Colonic mucosa (tissue), 4 donors: ENCODE measurements around the gene FRYL. TPM values are rescaled to one million over a fixed set of nuclear protein-coding genes. Genes with fewer than 3 reads are reported as not detected.
"Not testable (repeated sequence)": the region's sequence is repeated elsewhere in the genome, so short reads cannot be mapped to it uniquely, and the experiment has no call there.

Experiments
- DNase-seq: peaks from one replicate; pipeline ENCODE4 v3.0.0-alpha.2; 2020
- H3K27ac ChIP-seq: fragments of 200-600 bp; one replicate; pipeline ENCODE4 v1.8.0; 2021
- H3K27me3 ChIP-seq: fragments of 200-600 bp; one replicate; pipeline ENCODE4 v1.8.0; 2021
- H3K36me3 ChIP-seq: fragments of 200-600 bp; one replicate; pipeline ENCODE4 v1.8.0; 2021
- H3K4me1 ChIP-seq: fragments of 200-600 bp; one replicate; pipeline ENCODE4 v1.8.0; 2021; ENCODE audit warnings: mild to moderate bottlenecking
- H3K4me3 ChIP-seq: fragments of 200-600 bp; one replicate; pipeline ENCODE4 v1.8.0; 2021
- H3K9ac ChIP-seq, 2 donors: one replicate each; pipeline ENCODE4 v1.7.0; 2013; ENCODE audit warnings: control low read depth in 2 of 2, low read depth in 2 of 2, low read length in 2 of 2
- H3K9me3 ChIP-seq: fragments of 200-600 bp; one replicate; pipeline ENCODE4 v1.8.0; 2021
- intact Hi-C: fragments of 100-400 bp; cut with DNase I; formaldehyde crosslinking; loops from one replicate; pipeline ENCODE4 v1.14.1; 2022
- total RNA-seq, 2 donors: library from RNA; stranded (reverse); fragmentation: NEBNext Ultra II Directional in 1 of 2; extraction: Animal tissue kit (Norgen Biotek cat#: 25700) in 1 of 2; gene quantifications; one replicate each; pipeline ENCODE4 v1.2.1, GENCODE V29; 2021
- TF ChIP-seq, protein P1 (sequence below): fragments of 200-600 bp; IDR thresholded peaks from one replicate; pipeline ENCODE4 v1.8.0; 2022; ENCODE audit warnings: antibody characterized with exemption, mild to moderate bottlenecking
- donor health status: healthy.
- donor health status: DM: no; HTN: no; CAD: no.
- donor health status: DM: no; HTN: no; CAD: no.

Gene FRYL
- total RNA-seq, 2 donors from 2014 or later = 193 to 292 TPM

DNA sequence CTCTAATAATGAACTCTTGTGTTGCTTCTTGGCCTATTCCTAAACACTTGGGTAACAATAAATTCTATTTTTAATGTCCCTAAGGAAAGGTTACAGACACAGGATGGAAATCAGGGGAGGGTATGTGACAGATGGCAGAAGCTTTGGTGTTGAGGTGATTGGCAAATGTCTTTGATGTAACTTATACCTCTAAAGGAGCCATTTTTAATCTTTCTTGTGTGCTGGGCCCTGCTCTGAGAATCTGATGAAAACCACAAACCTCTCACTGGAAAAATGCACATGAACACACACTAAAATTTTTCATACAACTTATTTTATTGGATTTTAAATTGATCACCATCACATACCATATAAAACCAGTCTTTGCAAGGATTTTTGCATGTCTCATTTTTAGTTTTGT is 17.7 kb downstream of the FRYL start:
- no peaks in the 10 kb centered on the region for H3K27me3 ChIP-seq
- H3K9ac ChIP-seq = no peak overlapping the region
- H3K27ac ChIP-seq = no peak overlapping the region
- H3K4me1 ChIP-seq = peaks cover 5% of the 10 kb centered on the region
- intact Hi-C loops = no loop called here
- TF ChIP-seq, protein P1, sequence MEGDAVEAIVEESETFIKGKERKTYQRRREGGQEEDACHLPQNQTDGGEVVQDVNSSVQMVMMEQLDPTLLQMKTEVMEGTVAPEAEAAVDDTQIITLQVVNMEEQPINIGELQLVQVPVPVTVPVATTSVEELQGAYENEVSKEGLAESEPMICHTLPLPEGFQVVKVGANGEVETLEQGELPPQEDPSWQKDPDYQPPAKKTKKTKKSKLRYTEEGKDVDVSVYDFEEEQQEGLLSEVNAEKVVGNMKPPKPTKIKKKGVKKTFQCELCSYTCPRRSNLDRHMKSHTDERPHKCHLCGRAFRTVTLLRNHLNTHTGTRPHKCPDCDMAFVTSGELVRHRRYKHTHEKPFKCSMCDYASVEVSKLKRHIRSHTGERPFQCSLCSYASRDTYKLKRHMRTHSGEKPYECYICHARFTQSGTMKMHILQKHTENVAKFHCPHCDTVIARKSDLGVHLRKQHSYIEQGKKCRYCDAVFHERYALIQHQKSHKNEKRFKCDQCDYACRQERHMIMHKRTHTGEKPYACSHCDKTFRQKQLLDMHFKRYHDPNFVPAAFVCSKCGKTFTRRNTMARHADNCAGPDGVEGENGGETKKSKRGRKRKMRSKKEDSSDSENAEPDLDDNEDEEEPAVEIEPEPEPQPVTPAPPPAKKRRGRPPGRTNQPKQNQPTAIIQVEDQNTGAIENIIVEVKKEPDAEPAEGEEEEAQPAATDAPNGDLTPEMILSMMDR = no peak
- no peaks in the 10 kb centered on the region for H3K9me3 ChIP-seq
- no peak overlapping the region for H3K4me3 ChIP-seq
- no peak for DNase-seq
- no peaks in the 10 kb centered on the region for H3K36me3 ChIP-seq

DNA sequence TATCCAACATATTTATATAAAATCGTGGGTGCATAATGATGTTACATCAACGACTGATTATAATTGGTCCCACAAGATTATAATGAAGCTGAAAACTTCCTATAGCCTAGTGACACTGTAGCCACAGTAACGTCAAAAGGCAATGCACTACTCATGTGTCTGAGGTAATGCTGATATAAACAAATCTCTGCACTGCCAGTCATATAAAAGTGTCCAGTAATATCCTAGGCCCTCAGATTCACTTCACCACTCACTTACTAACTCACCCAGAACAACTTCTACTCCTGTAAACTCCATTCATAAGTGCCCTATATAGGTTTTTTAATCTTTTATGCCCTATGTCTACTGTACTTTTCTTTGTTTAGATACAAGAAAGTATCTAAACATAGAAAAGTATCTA is 18.8 kb downstream of the FRYL start:
- no peaks in the 10 kb centered on the region for H3K36me3 ChIP-seq
- intact Hi-C loops = no loop called here
- H3K4me3 ChIP-seq = no peak overlapping the region
- TF ChIP-seq, protein P1 = no peak
- H3K9ac ChIP-seq = no peak overlapping the region
- no peaks in the 10 kb centered on the region for H3K27me3 ChIP-seq
- H3K27ac ChIP-seq = no peak overlapping the region
- no peak for DNase-seq
- H3K4me1 ChIP-seq = peaks cover 5% of the 10 kb centered on the region
- H3K9me3 ChIP-seq = no peaks in the 10 kb centered on the region

DNA sequence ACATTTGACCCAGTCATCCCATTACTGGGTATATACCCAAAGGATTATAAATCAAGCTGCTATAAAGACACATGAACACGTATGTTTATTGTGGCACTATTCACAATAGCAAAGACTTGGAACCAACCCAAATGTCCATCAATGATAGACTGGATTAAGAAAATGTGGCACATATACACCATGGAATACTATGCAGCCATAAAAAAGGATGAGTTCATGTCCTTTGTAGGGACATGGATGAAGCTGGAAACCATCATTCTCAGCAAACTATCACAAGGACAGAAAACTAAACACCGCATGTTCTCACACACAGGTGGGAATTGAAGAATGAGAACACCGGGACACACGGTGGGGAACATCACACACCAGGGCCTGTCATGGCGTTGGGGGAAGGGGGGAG is 21.4 kb downstream of the FRYL start:
- H3K27me3 ChIP-seq, H3K9me3 ChIP-seq, H3K9ac ChIP-seq, DNase-seq, H3K4me1 ChIP-seq, intact Hi-C loops, H3K4me3 ChIP-seq, H3K36me3 ChIP-seq, H3K27ac ChIP-seq: not testable (repeated sequence)

DNA sequence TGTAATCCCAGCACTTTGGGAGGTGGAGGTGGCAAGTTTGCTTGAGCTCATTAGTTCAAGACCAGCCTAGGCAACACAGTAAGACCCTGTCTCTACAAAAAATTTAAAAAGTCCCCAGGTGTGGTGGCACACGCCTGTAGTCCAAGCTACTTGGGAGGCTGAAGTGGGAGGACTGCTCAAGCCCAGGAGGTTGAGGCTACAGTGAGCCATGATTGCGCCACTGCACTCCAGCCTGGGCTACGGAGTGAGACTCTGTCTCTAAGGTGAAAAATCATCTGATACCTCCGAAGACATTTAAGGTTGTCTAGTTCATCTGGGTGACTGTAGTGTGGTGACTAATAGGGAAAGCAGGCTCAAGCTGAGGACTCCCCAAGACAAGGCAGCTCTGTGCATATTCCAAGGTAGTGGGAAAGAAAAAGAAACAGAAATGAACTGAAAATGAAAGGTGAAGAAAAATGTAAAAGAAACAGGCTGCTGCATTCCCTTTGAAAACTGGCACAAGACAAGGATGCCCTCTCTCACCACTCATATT is 23.3 kb downstream of the FRYL start:
- no peak overlapping the region for H3K27ac ChIP-seq
- H3K9ac ChIP-seq = no peak overlapping the region
- H3K4me1 ChIP-seq = no peaks in the 10 kb centered on the region
- no peak for DNase-seq
- H3K4me3 ChIP-seq = no peak overlapping the region
- H3K9me3 ChIP-seq = no peaks in the 10 kb centered on the region
- H3K36me3 ChIP-seq = no peaks in the 10 kb centered on the region
- intact Hi-C loops = no loop called here
- H3K27me3 ChIP-seq = no peaks in the 10 kb centered on the region
- TF ChIP-seq, protein P1 = no peak

DNA sequence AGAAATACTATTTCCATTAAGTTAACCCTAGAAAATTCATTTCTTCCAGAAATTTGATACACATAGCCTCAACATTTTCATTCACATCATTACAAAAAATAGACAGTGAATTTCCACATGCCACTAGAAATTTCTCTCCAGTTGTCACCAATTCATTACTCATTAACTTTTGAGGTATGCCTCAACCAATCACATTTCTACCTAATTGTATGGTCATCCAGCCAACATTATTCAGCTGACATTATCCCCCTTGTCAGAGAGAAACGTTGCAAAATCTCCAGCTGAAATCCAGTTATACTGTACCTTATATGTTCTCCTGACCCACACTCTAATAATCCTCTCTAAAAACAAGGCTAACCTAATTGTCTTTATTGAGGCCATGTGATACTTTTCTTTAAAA is 24.8 kb downstream of the FRYL start:
- no peak overlapping the region for H3K4me3 ChIP-seq
- H3K36me3 ChIP-seq = no peaks in the 10 kb centered on the region
- no peak overlapping the region for H3K9ac ChIP-seq
- no peak for DNase-seq
- TF ChIP-seq, protein P1 = no peak
- H3K27ac ChIP-seq = no peak overlapping the region
- no peaks in the 10 kb centered on the region for H3K9me3 ChIP-seq
- H3K4me1 ChIP-seq = no peaks in the 10 kb centered on the region
- intact Hi-C loops = no loop called here
- H3K27me3 ChIP-seq = no peaks in the 10 kb centered on the region

DNA sequence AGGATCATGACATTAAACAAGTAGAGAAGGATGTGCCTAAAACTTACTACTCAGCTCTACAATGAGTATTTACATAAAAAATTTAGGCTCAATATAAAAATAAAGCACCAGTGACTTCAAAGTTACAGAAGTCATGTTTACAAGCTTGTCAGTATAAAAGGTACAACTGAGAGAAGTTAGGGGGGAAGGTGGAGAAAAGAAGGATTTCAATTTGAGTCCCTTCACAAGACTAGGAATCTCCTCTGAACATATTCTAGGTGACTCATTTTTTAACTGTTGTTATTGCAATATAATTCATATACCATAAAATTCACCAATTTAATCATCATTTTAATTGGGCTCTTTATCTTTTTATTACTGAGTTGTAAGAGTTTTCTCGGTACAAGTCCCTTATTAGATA is 26.9 kb downstream of the FRYL start:
- no peaks in the 10 kb centered on the region for H3K36me3 ChIP-seq
- no peak overlapping the region for H3K4me3 ChIP-seq
- no peak overlapping the region for H3K27ac ChIP-seq
- TF ChIP-seq, protein P1 = no peak
- H3K9ac ChIP-seq = no peak overlapping the region
- no peak for DNase-seq
- no peaks in the 10 kb centered on the region for H3K9me3 ChIP-seq
- H3K27me3 ChIP-seq = no peaks in the 10 kb centered on the region
- intact Hi-C loops = no loop called here
- H3K4me1 ChIP-seq = no peaks in the 10 kb centered on the region
